ENCODE results near the gene MBD3L3.

DNA sequence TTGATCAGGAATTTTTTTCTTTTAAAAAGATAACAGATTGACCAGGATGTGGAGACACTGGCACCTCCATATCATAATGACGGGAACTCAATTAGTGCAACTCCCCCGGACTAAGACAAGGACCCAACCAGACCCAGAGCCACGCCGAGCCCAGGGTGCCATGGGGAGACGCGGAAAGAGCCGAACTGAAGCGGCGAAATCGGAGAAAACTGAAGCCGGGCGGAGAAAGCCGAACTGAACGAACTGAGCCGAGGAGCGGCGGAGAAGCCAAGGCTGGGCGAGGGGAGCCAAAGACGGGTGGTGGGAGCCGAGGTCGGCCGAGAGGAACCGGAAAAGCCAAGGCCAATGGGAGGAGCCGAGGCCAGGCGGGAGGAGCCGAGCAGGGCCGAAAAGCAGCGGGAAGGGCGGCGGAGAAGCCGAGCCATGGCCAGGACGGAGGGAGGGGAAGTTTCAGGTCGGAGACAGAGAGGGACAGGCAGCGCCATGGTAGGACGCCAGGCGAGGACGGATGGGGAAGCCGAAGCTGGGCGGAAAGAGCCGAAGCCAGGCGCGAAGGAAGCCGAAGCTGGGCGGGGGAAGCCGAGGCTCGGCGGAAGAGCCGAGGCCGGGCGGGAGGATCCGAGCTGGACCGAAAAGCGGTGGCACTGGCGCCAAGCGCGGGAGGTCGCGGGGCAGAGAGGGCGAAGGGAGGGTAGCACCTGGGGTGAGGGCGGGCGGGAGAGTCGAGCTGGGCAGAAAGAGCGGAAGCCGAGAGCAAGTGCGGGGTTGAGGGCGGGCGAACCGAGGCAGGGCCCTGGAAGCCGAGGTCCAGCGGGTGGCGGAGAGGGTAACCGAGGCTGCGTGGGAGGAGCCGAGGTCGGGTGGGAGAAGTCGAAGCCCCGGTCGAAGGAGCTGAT is 40.5 kb upstream of the MBD3L3 start:
- TF ChIP-seq EZH2 (IDR thresholded peaks at IDR 0.05; ENCODE audit: borderline replicate concordance, control insufficient read depth, low read depth, low read length) (no peak), ASH2L (IDR thresholded peaks at IDR 0.05; ENCODE audit: borderline replicate concordance, low read depth) (no peak), NR2C2 (IDR thresholded peaks at IDR 0.05; ENCODE audit: borderline replicate concordance, control insufficient read depth, insufficient read length, low read depth) (no peak), POLR2A (IDR thresholded peaks at IDR 0.05; ENCODE audit: low read depth, low read length) (peak; percentile 90), RFX5 (IDR thresholded peaks at IDR 0.05; ENCODE audit: low read depth, low read length) (no peak), RELA (IDR thresholded peaks at IDR 0.05; ENCODE audit: borderline replicate concordance, partially characterized antibody) (no peak), HDAC6 (IDR thresholded peaks at IDR 0.05; ENCODE audit: unreplicated experiment) (no peak), NFXL1 (IDR thresholded peaks at IDR 0.05; ENCODE audit: borderline replicate concordance) (no peak)
- TF ChIP-seq, protein P1, sequence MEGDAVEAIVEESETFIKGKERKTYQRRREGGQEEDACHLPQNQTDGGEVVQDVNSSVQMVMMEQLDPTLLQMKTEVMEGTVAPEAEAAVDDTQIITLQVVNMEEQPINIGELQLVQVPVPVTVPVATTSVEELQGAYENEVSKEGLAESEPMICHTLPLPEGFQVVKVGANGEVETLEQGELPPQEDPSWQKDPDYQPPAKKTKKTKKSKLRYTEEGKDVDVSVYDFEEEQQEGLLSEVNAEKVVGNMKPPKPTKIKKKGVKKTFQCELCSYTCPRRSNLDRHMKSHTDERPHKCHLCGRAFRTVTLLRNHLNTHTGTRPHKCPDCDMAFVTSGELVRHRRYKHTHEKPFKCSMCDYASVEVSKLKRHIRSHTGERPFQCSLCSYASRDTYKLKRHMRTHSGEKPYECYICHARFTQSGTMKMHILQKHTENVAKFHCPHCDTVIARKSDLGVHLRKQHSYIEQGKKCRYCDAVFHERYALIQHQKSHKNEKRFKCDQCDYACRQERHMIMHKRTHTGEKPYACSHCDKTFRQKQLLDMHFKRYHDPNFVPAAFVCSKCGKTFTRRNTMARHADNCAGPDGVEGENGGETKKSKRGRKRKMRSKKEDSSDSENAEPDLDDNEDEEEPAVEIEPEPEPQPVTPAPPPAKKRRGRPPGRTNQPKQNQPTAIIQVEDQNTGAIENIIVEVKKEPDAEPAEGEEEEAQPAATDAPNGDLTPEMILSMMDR (IDR thresholded peaks at IDR 0.05 in 2 of 3, conservative IDR thresholded peaks at IDR 0.05 in 1 of 3; ENCODE audit: control insufficient read depth in 2 of 3, extremely low read depth in 1 of 3, insufficient read depth in 1 of 3, low read depth in 3 of 3, low read length in 3 of 3) = no peak

All from GM12878 (cell line).